Activated naive CD4-positive, alpha-beta T cell treated with anti-CD3 and anti-CD28 coated beads, Interleukin-2, amount 50 U/mL, for 24 hours (primary cell): ENCODE data around the gene CD59.
A peak's percentile ranks its signal among the peaks of the same experiment; 100 is the strongest.

Source experiments
- H3K27ac Mint-ChIP-seq: one replicate; pipeline ENCODE4 v1.8.0; 2021; ENCODE audit warnings: mild to moderate bottlenecking, mixed read lengths
- H3K27me3 Mint-ChIP-seq: one replicate; pipeline ENCODE4 v1.8.0; 2021; ENCODE audit warnings: mixed read lengths
- H3K36me3 Mint-ChIP-seq: one replicate; pipeline ENCODE4 v1.8.0; 2021; ENCODE audit warnings: mixed read lengths
- H3K4me1 Mint-ChIP-seq: one replicate; pipeline ENCODE4 v1.8.0; 2021; ENCODE audit warnings: mixed read lengths
- H3K4me3 Mint-ChIP-seq: one replicate; pipeline ENCODE4 v1.8.0; 2021; ENCODE audit warnings: mild to moderate bottlenecking, mixed read lengths
- H3K9me3 Mint-ChIP-seq: one replicate; pipeline ENCODE4 v1.8.0; 2021; ENCODE audit warnings: mixed read lengths

Gene CD59

DNA sequence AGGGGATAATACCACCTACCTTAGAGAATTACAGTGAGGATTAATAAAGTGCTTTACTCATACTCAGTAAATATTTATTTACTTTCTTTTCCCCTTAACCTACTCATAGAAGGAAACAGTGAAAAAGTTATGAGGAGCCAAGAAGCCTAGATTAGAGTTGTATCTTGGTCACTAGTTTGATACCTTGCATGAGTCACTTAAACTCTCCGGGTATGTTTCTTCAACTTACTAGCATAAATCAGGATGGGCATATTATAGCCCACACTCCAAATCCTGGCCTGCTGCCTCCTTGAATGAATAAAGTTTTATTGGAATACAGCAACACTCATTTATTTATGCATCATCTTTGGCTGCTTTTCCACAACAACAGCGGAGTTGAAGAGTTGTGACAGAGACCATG, 29.9 kb upstream of the CD59 start:
- Mint-ChIP-seq H3K27ac (no peak overlapping the region), H3K36me3 (peaks cover 34% of the 10 kb centered on the region)

DNA sequence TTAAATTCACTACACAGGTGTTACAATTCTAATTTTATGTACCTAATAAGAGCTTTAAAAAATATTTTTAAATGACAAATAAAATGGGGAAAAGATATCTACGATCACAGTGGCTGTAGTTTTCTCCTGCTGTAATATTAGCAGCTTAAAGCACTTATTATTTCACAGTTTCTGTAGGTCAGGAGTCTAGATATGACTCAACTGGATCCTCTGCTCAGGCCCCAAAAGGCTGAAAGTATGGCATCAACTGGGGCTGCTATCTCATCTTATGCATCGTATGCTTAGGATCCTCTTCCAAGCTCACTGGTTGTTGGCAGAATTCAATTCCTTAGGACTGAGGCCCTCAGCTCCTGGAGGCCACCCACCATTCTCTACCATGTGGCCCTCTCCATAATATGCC, 25.2 kb upstream of the CD59 start:
- Mint-ChIP-seq H3K27ac (no peak overlapping the region), H3K36me3 (peaks cover 47% of the 10 kb centered on the region), H3K9me3 (no peaks in the 10 kb centered on the region), H3K4me1 (peaks cover 43% of the 10 kb centered on the region), H3K27me3 (no peaks in the 10 kb centered on the region), H3K4me3 (no peak overlapping the region)

More for the DNA sequence above, 29.9 kb upstream of the CD59 start:
- H3K9me3 Mint-ChIP-seq, result no peaks in the 10 kb centered on the region
- no peaks in the 10 kb centered on the region for H3K27me3 Mint-ChIP-seq
- H3K4me3 Mint-ChIP-seq, result no peak overlapping the region
- peaks cover 40% of the 10 kb centered on the region for H3K4me1 Mint-ChIP-seq

GRCh38 chr11:33753304-33753967, 17.2 kb upstream of the CD59 start:
- H3K9me3 Mint-ChIP-seq, result no peaks in the 10 kb centered on the region
- peak overlapping the region; percentile 36 for H3K27ac Mint-ChIP-seq
- peaks cover 5% of the 10 kb centered on the region for H3K4me1 Mint-ChIP-seq
- H3K36me3 Mint-ChIP-seq, result peaks cover 5% of the 10 kb centered on the region
- no peaks in the 10 kb centered on the region for H3K27me3 Mint-ChIP-seq
- no peak overlapping the region for H3K4me3 Mint-ChIP-seq

- H3K36me3 Mint-ChIP-seq, result peaks cover 7% of the 10 kb centered on the region
- no peaks in the 10 kb centered on the region for H3K27me3 Mint-ChIP-seq
- H3K4me3 Mint-ChIP-seq, result no peak overlapping the region
- peaks cover 5% of the 10 kb centered on the region for H3K4me1 Mint-ChIP-seq
- no peaks in the 10 kb centered on the region for H3K9me3 Mint-ChIP-seq
- H3K27ac Mint-ChIP-seq, result no peak overlapping the region
Observed at GRCh38 chr11:33751878-33752277, 15.7 kb upstream of the CD59 start.

DNA sequence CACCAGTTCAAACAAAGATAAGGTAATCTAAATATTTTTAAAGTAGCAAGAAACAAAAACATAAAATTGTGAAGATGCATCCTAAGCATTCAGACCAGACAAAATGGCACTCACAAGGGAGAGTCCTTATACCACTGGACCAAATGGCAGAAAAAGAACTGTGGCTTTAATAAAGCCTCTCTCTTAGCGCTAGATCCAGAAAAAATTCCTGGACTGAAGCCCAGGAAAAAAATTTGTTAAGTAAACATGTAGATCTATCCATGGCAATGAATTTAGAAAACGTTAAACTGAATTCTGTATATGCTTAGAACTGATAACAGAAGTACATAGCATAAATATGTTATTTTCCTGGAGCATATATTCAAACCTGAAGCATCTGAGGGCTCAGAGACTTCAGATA, 11.8 kb upstream of the CD59 start:
- Mint-ChIP-seq H3K4me1 (no peaks in the 10 kb centered on the region), H3K36me3 (peaks cover 9% of the 10 kb centered on the region), H3K4me3 (no peak overlapping the region)

GRCh38 chr11:33743291-33743690, 7.1 kb upstream of the CD59 start:
- Mint-ChIP-seq H3K27me3 (no peaks in the 10 kb centered on the region), H3K36me3 (peaks cover 4% of the 10 kb centered on the region), H3K9me3 (no peaks in the 10 kb centered on the region), H3K4me1 (no peaks in the 10 kb centered on the region), H3K4me3 (no peak overlapping the region), H3K27ac (no peak overlapping the region)

More for the DNA sequence above, 11.8 kb upstream of the CD59 start:
- Mint-ChIP-seq H3K27ac (no peak overlapping the region), H3K27me3 (no peaks in the 10 kb centered on the region), H3K9me3 (no peaks in the 10 kb centered on the region)

- Mint-ChIP-seq H3K4me1 (no peaks in the 10 kb centered on the region), H3K9me3 (no peaks in the 10 kb centered on the region), H3K27ac (peak overlapping the region; percentile 60), H3K4me3 (no peak overlapping the region), H3K27me3 (no peaks in the 10 kb centered on the region), H3K36me3 (peaks cover 2% of the 10 kb centered on the region)
Observed at GRCh38 chr11:33742249-33742851, 6.1 kb upstream of the CD59 start.

DNA sequence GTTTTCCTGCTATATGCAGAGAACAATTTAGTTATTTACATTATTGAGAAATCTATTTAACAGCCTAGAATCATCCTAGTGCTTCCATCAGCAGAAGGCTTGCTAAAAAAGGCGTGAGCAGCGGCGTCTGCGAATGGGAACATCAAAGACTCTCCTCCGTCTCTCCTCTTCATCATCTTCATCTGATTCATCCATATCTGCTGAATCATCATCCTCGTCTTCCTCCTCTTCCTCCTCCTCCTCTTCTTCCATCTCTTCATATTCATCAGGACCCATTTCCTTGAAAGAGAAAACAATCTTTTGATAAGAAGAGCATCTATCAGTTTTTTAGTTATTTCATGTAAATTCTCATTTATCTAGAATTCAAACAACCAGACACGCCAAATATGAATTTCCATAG, 5.6 kb upstream of the CD59 start:
- Mint-ChIP-seq H3K36me3 (peaks cover 2% of the 10 kb centered on the region), H3K9me3 (no peaks in the 10 kb centered on the region), H3K27ac (peak overlapping the region; percentile 60), H3K27me3 (no peaks in the 10 kb centered on the region), H3K4me3 (no peak overlapping the region), H3K4me1 (peaks cover 2% of the 10 kb centered on the region)

DNA sequence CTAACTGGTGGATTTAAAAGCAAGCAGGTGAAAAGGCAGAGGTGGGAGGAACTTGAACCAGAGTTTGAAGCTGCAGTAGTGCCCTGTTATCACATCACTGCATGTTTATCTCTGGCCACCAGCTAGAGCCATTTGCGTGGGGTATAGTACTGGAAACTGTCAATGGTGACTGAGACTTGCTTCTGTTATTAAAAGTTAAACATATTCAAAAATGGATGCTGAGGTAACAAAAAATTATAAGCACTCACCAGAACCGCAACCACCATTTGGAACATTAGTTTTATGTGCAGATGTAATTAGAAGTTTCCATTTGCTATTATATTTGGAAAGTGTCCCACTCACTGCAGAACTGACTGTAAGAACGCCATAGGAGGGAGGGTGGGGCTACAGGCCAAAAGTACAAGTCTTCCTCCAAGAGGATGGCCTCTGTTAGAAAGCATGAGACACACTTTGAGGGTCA, 1.2 kb upstream of the CD59 start:
- H3K27ac Mint-ChIP-seq, result no peak overlapping the region
- no peaks in the 10 kb centered on the region for H3K9me3 Mint-ChIP-seq
- H3K36me3 Mint-ChIP-seq, result peaks cover 6% of the 10 kb centered on the region
- H3K27me3 Mint-ChIP-seq, result no peaks in the 10 kb centered on the region
- H3K4me3 Mint-ChIP-seq, result no peak overlapping the region
- peaks cover 33% of the 10 kb centered on the region for H3K4me1 Mint-ChIP-seq

- no peaks in the 10 kb centered on the region for H3K9me3 Mint-ChIP-seq
- H3K36me3 Mint-ChIP-seq, result peaks cover 11% of the 10 kb centered on the region
- H3K27ac Mint-ChIP-seq, result peak overlapping the region; percentile 81
- peak overlapping the region; percentile 92 for H3K4me3 Mint-ChIP-seq
- peaks cover 49% of the 10 kb centered on the region for H3K4me1 Mint-ChIP-seq
- H3K27me3 Mint-ChIP-seq, result no peaks in the 10 kb centered on the region
Observed at GRCh38 chr11:33735271-33736147, 714 bp downstream of the CD59 start.

DNA sequence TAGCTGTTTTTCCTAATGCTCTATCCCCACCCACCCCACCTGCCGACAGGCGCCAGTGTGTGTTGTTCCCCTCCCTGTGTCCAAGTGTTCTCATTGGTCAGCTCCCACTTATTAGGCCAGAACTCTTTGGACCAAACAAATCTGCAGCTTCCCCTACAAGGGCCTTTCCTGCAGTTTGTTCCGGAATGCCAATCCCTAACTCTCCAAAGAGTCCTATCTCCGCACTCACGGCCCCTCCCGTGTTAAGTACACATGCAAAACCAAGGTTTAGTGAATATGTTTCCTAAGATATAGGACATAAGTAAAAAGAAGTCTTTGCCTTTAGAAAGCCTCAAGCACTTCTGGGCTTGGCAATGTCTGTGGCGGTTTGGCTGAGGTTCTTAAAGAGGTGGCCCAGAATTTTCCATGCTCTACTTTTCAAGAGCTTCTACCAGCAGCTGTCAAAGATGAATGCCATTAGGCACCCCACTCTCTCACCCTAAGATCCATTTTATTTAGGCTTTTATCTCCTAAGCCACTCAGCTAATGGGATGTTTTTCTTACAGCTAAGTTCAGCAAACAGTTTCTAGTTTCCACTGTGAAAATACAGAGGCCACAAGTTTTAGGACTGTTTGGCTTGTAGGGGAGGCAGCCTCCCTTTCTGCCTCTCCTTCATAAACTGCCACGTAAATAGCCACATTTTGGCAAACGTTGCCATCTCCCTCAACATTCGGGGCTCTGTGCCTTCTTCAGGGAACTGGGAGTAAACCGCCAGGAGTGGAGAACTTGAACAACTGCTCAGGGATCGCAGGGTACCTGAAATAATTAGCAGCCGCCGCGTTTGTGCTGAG, 1.6 kb downstream of the CD59 start:
- Mint-ChIP-seq H3K4me3 (peak overlapping the region; percentile 92), H3K27ac (no peak overlapping the region), H3K9me3 (no peaks in the 10 kb centered on the region), H3K36me3 (peaks cover 11% of the 10 kb centered on the region), H3K27me3 (no peaks in the 10 kb centered on the region), H3K4me1 (peaks cover 52% of the 10 kb centered on the region)

DNA sequence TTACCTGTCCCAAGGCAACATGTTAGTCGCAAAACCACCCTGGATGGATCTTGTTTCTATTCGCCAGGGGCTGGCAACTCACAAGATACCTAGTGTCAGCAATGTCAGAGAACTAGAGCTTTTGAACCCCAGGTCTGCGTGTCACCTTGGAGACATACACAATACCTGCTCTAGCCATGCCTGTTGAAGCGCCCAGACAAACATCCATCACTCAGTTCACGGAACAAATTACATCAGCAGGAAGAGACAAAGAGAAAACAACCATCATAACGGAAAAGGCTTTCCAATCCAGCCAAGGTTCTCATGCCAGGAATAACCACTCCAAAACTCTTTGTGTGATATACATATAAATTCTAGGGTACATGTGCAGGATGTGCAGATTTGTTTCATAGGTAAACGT, 2.2 kb downstream of the CD59 start:
- H3K4me3 Mint-ChIP-seq, result peak overlapping the region; percentile 17
- H3K27ac Mint-ChIP-seq, result no peak overlapping the region
- H3K36me3 Mint-ChIP-seq, result peaks cover 14% of the 10 kb centered on the region
- peaks cover 56% of the 10 kb centered on the region for H3K4me1 Mint-ChIP-seq
- H3K27me3 Mint-ChIP-seq, result no peaks in the 10 kb centered on the region
- H3K9me3 Mint-ChIP-seq, result no peaks in the 10 kb centered on the region

DNA sequence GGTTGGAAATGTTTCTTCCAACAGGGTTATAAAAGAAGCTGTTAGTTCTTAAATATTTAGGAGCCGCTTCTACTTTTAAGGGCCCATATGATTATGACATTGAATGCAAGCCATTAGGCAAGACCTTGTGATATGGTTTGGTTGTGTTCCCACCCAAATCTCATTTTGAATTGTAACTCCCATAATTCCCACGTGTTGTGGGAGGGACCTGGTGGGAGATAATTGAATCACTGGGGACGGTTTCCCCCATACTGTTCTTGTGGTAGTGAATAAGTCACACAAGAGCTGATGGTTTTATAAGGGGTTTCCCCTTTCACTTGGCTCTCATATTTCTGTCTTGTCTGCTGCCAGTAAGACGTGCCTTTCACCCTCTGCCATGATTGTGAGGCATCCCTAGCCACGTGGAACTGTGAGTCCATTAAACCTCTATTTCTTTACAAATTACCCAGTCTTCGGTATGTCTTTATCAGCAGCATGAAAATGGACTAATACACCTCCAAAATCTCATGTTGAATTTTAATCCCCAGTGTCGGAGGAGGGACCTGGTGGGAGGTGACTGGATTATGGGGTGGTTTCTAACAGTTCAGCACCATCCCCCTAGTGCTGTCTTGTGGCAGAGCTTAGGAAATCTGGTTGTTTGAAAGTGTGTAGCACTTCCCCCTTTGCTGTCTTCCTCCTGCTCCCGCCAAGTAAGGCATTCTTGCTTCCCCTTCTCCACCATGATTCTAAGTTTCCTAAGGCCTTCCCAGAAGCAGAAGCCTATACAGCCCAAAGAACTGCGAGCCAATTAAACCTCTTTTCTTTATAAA, 4.3 kb downstream of the CD59 start:
- peaks cover 61% of the 10 kb centered on the region for H3K4me1 Mint-ChIP-seq
- H3K27me3 Mint-ChIP-seq, result no peaks in the 10 kb centered on the region
- H3K27ac Mint-ChIP-seq, result no peak overlapping the region
- peak overlapping the region; percentile 42 for H3K4me3 Mint-ChIP-seq
- H3K36me3 Mint-ChIP-seq, result peaks cover 14% of the 10 kb centered on the region
- no peaks in the 10 kb centered on the region for H3K9me3 Mint-ChIP-seq

- Mint-ChIP-seq H3K27ac (no peak overlapping the region), H3K4me1 (peaks cover 66% of the 10 kb centered on the region), H3K36me3 (peaks cover 14% of the 10 kb centered on the region), H3K4me3 (no peak overlapping the region), H3K27me3 (no peaks in the 10 kb centered on the region), H3K9me3 (no peaks in the 10 kb centered on the region)
Observed at GRCh38 chr11:33730716-33731115, 5.5 kb downstream of the CD59 start.
